Measurements from ENCODE around the gene UCP3.

Gene UCP3

GRCh38 chr11:73976451-73977151 is 32.3 kb downstream of the UCP3 start:
- DNase-seq = no peak

GRCh38 chr11:73975479-73975757 is 33.5 kb downstream of the UCP3 start:
- DNase-seq = no peak

- DNase-seq = no peak
Observed at GRCh38 chr11:73974604-73975478, 34.0 kb downstream of the UCP3 start.

DNA sequence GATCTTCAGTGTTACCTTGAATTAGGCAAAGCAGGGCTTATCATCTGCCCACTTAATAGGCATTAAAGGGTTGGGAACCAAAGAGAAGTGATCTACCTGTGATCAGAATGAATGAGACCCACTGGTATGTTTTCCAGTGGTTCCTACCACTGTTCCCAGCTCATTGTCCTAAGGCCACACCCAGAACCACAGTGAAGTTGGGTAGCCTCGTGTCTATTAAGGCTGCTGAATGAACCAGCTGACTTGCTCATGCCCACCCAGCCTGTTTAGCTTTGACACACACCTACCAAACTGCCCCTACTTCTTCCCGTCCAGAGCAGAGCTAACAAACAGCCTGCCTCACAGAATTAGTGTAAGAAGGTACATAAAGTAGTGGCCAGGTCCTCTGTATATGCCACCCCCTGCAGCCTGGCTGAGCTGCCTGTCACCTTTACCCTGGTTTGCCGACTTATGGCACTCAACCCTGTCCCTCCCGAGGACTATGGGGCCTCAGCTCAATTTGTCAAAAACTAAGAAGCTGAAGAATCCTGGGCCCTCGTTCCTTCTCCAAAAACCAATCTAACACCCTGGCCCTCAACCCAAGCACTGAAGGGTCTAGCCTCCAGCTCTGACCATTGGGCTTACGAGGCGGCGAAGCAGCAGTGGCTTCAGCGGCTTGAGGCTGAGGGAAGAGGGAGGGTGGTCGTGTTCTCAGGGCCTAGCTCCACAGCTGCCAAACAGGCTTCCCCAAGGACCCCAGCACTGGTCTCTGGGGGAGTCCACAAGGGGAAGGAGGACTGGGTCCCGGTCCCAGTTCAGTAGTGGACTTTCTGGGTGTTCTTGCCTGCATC is 36.0 kb downstream of the UCP3 start:
- DNase-seq = peak; percentile 49

GRCh38 chr11:73972187-73972586 is 36.7 kb downstream of the UCP3 start:
- DNase-seq = peak; percentile 56

GRCh38 chr11:73971175-73971719 is 37.6 kb downstream of the UCP3 start:
- DNase-seq = peak; percentile 60

DNA sequence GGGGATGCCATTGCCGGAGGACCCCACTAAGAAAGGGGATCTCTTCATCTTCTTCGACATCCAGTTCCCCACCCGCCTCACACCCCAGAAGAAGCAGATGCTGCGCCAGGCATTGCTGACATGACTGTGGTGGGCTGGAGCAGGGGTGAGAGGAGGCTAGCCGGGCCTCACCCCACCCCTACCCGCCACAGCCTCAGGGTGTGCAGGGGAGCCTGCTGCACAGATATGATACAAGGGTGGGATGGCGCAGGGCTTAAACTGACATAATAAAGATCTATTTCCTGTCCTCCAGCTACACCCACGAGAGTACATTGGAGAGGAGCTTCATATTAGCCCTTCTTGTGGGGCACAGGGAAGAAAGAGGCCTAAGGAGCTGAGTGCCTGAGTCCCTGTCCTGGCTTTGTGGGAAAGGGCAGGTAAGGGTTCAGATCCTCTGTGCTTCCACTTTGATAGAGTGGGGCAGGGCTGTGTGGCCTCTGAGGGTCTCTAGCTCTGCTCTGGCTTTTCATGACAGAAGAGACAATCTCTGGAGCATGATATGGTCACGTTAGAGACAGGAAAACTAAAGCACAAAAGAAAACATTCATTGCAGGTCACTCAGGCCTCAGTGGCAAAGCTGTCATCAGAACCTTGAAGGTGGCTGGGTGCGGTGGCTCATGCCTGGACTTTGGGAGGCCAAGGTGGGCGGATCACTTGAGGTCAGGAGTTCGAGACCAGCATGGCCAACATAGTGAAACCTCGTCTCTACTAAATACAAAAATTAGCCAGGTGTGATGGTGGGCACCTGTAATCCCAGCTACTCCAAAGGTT is 38.7 kb downstream of the UCP3 start:
- DNase-seq = peak; percentile 63

- DNase-seq = no peak
Observed at GRCh38 chr11:73969091-73969490, 39.8 kb downstream of the UCP3 start.

DNA sequence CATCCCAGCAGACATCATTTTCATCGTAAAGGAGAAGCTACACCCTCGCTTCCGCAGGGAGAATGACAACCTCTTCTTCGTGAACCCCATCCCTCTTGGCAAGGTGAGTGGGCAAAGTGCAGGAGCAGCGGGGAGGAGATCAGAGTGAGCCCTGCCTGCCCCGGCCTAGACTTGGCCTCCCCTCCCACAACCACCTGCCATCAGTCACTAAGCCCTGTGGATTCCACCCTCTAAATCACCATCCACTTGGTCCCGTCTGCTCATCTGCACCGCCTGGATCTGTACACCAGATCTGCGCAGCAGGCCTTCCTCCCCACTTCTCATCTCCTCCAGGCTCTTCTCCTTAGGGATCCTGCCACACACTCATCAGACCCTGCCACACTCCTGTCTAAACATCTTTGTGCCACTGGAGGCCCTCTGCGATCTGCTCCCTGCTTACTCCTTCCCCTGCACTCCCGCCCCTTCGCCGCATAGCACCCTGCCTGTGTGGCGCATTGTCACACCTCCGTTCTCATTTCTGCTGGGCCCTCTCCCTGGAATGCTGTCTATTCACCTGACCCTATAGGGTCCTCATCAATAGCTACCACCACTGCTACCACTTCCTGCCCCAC is 40.4 kb downstream of the UCP3 start:
- no peak for DNase-seq

- DNase-seq = no peak
Observed at GRCh38 chr11:73965764-73966121, 43.1 kb downstream of the UCP3 start.

DNA sequence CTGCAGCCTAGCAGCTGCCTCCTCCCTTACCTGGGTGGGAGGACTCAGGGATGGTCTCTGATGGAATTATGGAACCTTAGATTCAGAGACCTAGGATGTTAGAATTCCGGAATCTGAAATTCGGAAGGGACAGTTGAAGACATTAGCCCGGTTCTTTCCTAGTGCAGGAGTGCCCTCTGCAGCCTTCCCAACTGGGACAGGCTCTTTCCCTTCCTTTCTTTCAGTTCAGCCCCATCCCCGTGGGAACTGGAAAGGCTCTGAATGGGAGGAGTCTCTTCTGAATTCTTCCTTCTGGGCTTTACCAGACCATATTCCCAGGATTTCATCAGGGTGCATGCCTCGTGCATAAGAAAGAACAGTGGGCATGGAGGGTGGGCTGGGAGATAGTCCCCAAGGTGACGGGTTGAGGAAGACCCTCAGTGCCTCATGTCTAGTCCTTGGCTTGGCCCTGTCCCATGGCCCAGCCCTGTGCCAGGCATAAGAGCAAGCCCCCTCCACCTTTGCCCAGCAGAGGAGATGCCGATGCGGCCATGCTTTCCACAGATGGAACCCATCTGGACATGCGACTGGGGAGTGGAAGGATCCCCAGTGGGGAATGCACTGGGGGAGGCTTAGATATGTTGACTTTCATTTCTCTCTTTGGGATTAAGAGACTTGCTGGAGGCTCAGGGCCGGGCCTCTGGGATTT is 43.7 kb downstream of the UCP3 start:
- DNase-seq = no peak

- DNase-seq = no peak
Observed at GRCh38 chr11:73963861-73964260, 45.0 kb downstream of the UCP3 start.

GRCh38 chr11:73962101-73962705 is 46.7 kb downstream of the UCP3 start:
- DNase-seq = no peak

DNA sequence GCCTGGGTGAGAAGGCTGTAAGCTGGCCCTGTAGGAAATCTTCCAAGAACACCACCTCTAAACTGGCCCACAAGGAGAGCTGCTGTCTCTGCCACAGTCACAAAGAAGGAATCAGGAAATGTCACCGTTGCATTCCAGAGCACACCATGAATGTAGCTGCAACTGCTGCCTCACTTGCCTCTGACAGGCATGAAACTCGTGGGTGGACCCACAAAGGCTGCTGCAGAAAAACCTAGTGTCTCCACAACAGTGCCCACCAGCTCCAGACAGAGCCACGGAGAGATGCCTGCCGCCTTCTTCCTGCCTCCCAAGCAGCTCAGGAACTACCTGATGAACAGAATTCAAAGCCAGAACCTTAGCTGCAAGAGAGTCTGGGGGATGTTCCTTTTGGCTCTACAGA is 47.6 kb downstream of the UCP3 start:
- DNase-seq = no peak

DNA sequence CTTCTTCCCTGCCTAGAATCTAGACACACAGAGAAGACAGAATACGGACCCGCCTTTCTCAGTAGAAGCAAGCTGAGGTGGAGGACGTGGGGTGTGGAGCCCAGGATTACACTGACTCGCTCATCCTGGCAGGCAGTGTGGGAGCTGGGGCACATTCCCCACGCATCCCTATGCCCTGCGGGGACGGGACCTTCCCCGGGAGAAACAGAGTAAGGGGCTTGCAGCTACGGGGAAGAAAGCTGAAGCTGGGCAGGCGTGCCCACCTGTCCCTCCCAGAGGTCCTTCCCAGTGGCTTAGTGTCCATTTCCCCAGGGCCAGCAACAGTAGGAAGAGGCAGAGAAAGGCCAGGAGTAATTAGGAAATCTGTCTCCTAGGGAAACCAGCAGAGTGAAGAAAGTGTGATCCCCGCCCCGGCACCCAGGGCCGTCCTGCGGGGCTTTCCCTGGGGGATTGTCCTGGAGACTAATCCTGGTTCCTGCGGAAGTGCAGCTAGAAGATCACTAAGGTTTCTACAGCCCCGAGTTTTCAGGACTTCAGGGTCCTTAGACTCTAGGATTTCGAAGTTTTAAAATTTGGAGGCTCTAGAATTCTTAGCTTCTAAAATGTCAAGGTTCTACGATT is 50.3 kb downstream of the UCP3 start:
- DNase-seq = no peak

- DNase-seq = no peak
Observed at GRCh38 chr11:73957654-73958361, 51.1 kb downstream of the UCP3 start.

GRCh38 chr11:73956876-73957653 is 51.8 kb downstream of the UCP3 start:
- no peak for DNase-seq

DNA sequence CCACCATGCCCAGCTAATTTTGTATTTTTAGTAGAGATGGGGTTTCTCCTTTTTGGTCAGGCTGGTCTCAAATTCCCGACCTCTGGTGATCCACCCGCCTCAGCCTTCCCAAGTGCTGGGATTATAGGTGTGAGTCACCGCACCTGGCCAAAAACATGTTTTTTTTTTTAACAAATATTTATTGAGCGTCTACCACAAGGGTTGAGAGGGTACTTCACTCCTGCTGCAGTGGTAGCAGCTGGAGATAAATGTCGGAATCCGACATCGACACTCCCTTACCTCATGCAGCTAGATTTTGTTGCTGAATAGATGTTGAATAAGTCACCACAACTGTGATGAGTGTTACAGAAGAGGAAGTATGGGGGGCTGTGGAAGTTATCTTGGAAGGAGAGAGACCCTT is 57.1 kb downstream of the UCP3 start:
- no peak for DNase-seq

All from activated T-cell treated with anti-CD3 and anti-CD28 coated beads, Interleukin-2, amount 50 U/mL, for 1 hour (primary cell).